ENCODE results near the gene PRR3.

The PRR3 gene

GRCh38 chr6:30573113-30573512 is 16.0 kb downstream of the PRR3 start:
- no peak for DNase-seq

- DNase-seq: no peak
These were observed 21.0 kb downstream of the PRR3 start for GRCh38 chr6:30578051-30578450.

GRCh38 chr6:30583921-30584320 is 26.8 kb downstream of the PRR3 start:
- no peak for DNase-seq

GRCh38 chr6:30589754-30590358 is 32.8 kb downstream of the PRR3 start:
- no peak for DNase-seq

- no peak for DNase-seq
These were observed 33.4 kb downstream of the PRR3 start for GRCh38 chr6:30590509-30590908.

GRCh38 chr6:30591008-30591407 is 33.9 kb downstream of the PRR3 start:
- no peak for DNase-seq

- DNase-seq: no peak
These were observed 35.2 kb downstream of the PRR3 start for GRCh38 chr6:30592287-30592686.

- peak; percentile 91 for DNase-seq
These were observed 40.4 kb downstream of the PRR3 start for GRCh38 chr6:30597315-30598144.

GRCh38 chr6:30598912-30599624 is 42.0 kb downstream of the PRR3 start:
- no peak for DNase-seq

GRCh38 chr6:30599625-30600324 is 42.7 kb downstream of the PRR3 start:
- DNase-seq: no peak

GRCh38 chr6:30600451-30600961 is 43.4 kb downstream of the PRR3 start:
- DNase-seq: no peak

GRCh38 chr6:30601436-30601814 is 44.3 kb downstream of the PRR3 start:
- DNase-seq: no peak

GRCh38 chr6:30601815-30602641 is 44.9 kb downstream of the PRR3 start:
- no peak for DNase-seq

GRCh38 chr6:30603961-30604360 is 46.9 kb downstream of the PRR3 start:
- DNase-seq: peak; percentile 48

- peak; percentile 12 for DNase-seq
These were observed 53.0 kb downstream of the PRR3 start for GRCh38 chr6:30610065-30610464.

GRCh38 chr6:30611150-30611855 is 54.2 kb downstream of the PRR3 start:
- peak; percentile 38 for DNase-seq

- DNase-seq: no peak
These were observed 54.7 kb downstream of the PRR3 start for GRCh38 chr6:30611856-30612194.

- no peak for DNase-seq
These were observed 55.1 kb downstream of the PRR3 start for GRCh38 chr6:30612213-30612612.

- DNase-seq: peak; percentile 53
These were observed 55.7 kb downstream of the PRR3 start for GRCh38 chr6:30612687-30613248.

All from activated effector memory CD4-positive, alpha-beta T cell treated with anti-CD3 and anti-CD28 coated beads, Interleukin-2, amount 50 U/mL, for 16 hours (primary cell).